Measurements from ENCODE around the gene KCTD15. TPM values are rescaled to one million over a fixed set of nuclear protein-coding genes. Genes with fewer than 3 reads are reported as not detected.

The KCTD15 gene
- polyA plus RNA-seq, 1 donor = 32.2 TPM

GRCh38 chr19:33849551-33850147, 53.0 kb downstream of the KCTD15 start:
- DNase-seq (ENCODE audit: low read depth) = no peak

GRCh38 chr19:33859016-33859415, 62.3 kb downstream of the KCTD15 start:
- DNase-seq (ENCODE audit: low read depth) = no peak

GRCh38 chr19:33860312-33861090, 63.8 kb downstream of the KCTD15 start:
- DNase-seq (ENCODE audit: low read depth) = no peak

- no peak for DNase-seq (ENCODE audit: low read depth)
These were observed 65.3 kb downstream of the KCTD15 start for GRCh38 chr19:33861950-33862349.

- no peak for DNase-seq (ENCODE audit: low read depth)
These were observed 66.3 kb downstream of the KCTD15 start for GRCh38 chr19:33862981-33863380.

- DNase-seq (ENCODE audit: low read depth) = no peak
These were observed 66.8 kb downstream of the KCTD15 start for GRCh38 chr19:33863436-33863835.

GRCh38 chr19:33864311-33864850, 67.7 kb downstream of the KCTD15 start:
- no peak for DNase-seq (ENCODE audit: low read depth)

- DNase-seq (ENCODE audit: low read depth) = no peak
These were observed 68.6 kb downstream of the KCTD15 start for GRCh38 chr19:33865306-33865705.

Other genes with a start within 250 kb of the KCTD15 start
- gene CHST8, start 174.9 kb upstream of the KCTD15 start, polyA plus RNA-seq (ENCODE audit: insufficient read length) = 0.38 TPM